Measurements from ENCODE around the gene ANTXR1.
A peak's percentile ranks its signal among the peaks of the same experiment; 100 is the strongest.

ANTXR1 gene

GRCh38 chr2:69013142-69013839, at the start of gene ANTXR1:
TSS of gene ANTXR1 (plus strand) at chr2:69013179. CDS start at chr2:69013500, 321 bp downstream.
- peak within 1 kb of the TSS; percentile 70 to 83 (median 77) for H3K4me3 ChIP-seq
- no peak for TF ChIP-seq Cebpa-rat (IDR thresholded peaks at IDR 0.05)
- no peaks in the 10 kb centered on the region for H3K9me3 ChIP-seq (replicated peaks in 1 of 11)
- no peaks in the 10 kb centered on the region for H3K36me3 ChIP-seq
- H3K4me2 ChIP-seq, result peak within 1 kb of the TSS; percentile 88 to 98 (median 97)
- peak within 1 kb of the TSS; percentile 60 to 81 (median 72) for H3K9ac ChIP-seq
- H3K27me3 ChIP-seq, result peaks cover 22 to 41% (median 29%) of the 10 kb centered on the region in 11 experiments
- H3K27ac ChIP-seq, result peak within 1 kb of the TSS in 10 of 11 experiments; percentile 29 to 61 (median 46); a peak in 18 of 22 replicates
- peaks cover 11 to 20% (median 15%) of the 10 kb centered on the region in 10 experiments; a peak in 18 of 20 replicates for H3K4me1 ChIP-seq
- H4K20me1 ChIP-seq, result peaks cover 0 to 9% (median 0%) of the 10 kb centered on the region in 11 experiments; a peak in 4 of 22 replicates

GRCh38 chr2:68964282-68964681, 48.7 kb upstream of the ANTXR1 start:
- no peak for TF ChIP-seq Cebpa-rat (IDR thresholded peaks at IDR 0.05)
- Histone ChIP-seq H4K20me1 (no peaks in the 10 kb centered on the region), H3K4me3 (no peak overlapping the region)

GRCh38 chr2:68968221-68968620, 44.8 kb upstream of the ANTXR1 start:
- TF ChIP-seq Cebpa-rat (IDR thresholded peaks at IDR 0.05), result no peak
- Histone ChIP-seq H3K27me3 (no peaks in the 10 kb centered on the region), H3K27ac (no peak overlapping the region), H3K4me3 (no peak overlapping the region), H3K9me3 (replicated peaks in 1 of 11) (no peaks in the 10 kb centered on the region), H3K9ac (no peak overlapping the region), H4K20me1 (no peaks in the 10 kb centered on the region), H3K4me2 (peak overlapping the region in 2 of 11 experiments; percentile 24 to 40; a peak in 3 of 22 replicates), H3K4me1 (peaks cover 0 to 9% (median 0%) of the 10 kb centered on the region in 10 experiments; a peak in 4 of 20 replicates), H3K36me3 (no peaks in the 10 kb centered on the region)

More at GRCh38 chr2:68964282-68964681, 48.7 kb upstream of the ANTXR1 start:
- Histone ChIP-seq H3K36me3 (no peaks in the 10 kb centered on the region), H3K4me2 (no peak overlapping the region), H3K9ac (no peak overlapping the region), H3K9me3 (replicated peaks in 1 of 11) (no peaks in the 10 kb centered on the region), H3K27me3 (no peaks in the 10 kb centered on the region), H3K27ac (no peak overlapping the region), H3K4me1 (peaks cover 0 to 9% (median 0%) of the 10 kb centered on the region in 10 experiments; a peak in 4 of 20 replicates)

GRCh38 chr2:68969736-68970490, 43.1 kb upstream of the ANTXR1 start:
- Histone ChIP-seq H3K9me3 (replicated peaks in 1 of 11) (no peaks in the 10 kb centered on the region), H3K4me1 (peaks cover 0 to 9% (median 0%) of the 10 kb centered on the region in 10 experiments; a peak in 4 of 20 replicates), H3K9ac (no peak overlapping the region), H3K4me3 (no peak overlapping the region), H3K36me3 (no peaks in the 10 kb centered on the region), H4K20me1 (no peaks in the 10 kb centered on the region), H3K27ac (no peak overlapping the region), H3K27me3 (no peaks in the 10 kb centered on the region), H3K4me2 (no peak overlapping the region)
- no peak for TF ChIP-seq Cebpa-rat (IDR thresholded peaks at IDR 0.05)

DNA sequence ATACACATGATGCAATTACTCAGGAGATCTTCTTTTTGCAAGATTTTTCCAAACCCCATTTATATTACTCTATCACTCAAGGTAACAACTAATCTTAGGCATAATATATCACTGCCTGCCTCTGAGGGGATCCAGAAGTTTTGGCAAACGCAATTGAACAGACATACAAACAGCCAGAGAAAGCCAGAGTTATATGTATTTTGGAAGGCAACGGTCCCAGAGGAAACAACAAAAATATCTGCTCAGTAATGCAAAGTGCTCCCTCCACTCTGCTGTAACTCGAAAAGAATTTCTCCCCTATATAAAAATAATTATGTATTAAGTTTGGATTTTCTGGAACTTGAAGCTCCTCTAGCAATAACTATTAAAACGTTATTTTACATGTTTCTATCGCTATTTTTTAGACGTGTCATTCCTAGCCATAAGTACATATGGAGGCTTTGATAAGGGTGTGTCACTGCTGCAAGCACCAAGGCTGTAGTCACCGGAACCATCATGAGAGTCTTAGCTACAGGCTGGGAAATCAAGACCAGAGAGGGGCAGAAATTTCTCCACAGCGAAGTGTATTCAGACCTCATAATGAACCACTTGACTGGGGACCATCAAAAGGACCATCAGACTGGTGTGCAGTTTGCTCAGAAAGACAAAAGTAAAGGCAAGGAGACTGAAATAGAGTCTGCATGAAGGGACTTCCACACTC, 42.3 kb upstream of the ANTXR1 start:
- H3K4me3 ChIP-seq, result no peak overlapping the region
- H3K4me2 ChIP-seq, result no peak overlapping the region
- no peaks in the 10 kb centered on the region for H3K27me3 ChIP-seq
- no peak overlapping the region for H3K27ac ChIP-seq
- peaks cover 0 to 9% (median 0%) of the 10 kb centered on the region in 10 experiments; a peak in 4 of 20 replicates for H3K4me1 ChIP-seq
- H4K20me1 ChIP-seq, result no peaks in the 10 kb centered on the region
- H3K9ac ChIP-seq, result no peak overlapping the region
- H3K36me3 ChIP-seq, result no peaks in the 10 kb centered on the region
- no peaks in the 10 kb centered on the region for H3K9me3 ChIP-seq (replicated peaks in 1 of 11)
- no peak for TF ChIP-seq Cebpa-rat (IDR thresholded peaks at IDR 0.05)

DNA sequence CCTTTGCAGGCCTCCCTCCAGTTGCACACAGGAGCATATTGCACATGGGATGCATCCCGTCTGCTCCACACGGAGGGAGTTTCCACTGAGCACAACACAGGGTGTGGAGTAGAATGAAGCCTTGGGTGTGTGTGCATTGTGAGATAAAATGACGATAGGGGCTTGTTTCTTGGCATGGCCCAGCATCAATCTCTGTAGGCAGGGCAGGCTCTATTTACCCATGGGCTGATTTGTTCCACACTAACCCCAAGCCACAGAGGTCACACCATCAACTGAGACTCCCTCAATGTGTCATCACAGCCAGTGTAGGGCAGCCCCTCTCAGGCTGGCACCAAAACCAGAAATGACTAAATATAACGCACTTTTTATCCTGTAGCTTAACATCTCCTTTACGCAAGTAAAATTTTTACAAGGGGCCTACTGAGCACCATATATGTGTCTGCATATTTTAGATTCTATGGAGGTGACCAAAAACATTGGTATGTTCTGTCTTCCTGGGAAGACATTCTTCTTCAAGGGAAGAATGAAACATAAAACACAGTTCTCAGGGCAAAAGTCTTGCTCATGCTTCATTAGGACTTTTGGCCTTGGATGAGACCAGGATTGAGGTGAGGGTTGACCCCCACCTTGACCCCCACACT, 41.3 kb upstream of the ANTXR1 start:
- no peak overlapping the region for H3K4me2 ChIP-seq
- no peaks in the 10 kb centered on the region for H4K20me1 ChIP-seq
- peaks cover 0 to 9% (median 0%) of the 10 kb centered on the region in 10 experiments; a peak in 4 of 20 replicates for H3K4me1 ChIP-seq
- no peak overlapping the region for H3K9ac ChIP-seq
- H3K27me3 ChIP-seq, result no peaks in the 10 kb centered on the region
- H3K4me3 ChIP-seq, result no peak overlapping the region
- no peak overlapping the region for H3K27ac ChIP-seq
- TF ChIP-seq Cebpa-rat (IDR thresholded peaks at IDR 0.05), result no peak
- no peaks in the 10 kb centered on the region for H3K36me3 ChIP-seq
- no peaks in the 10 kb centered on the region for H3K9me3 ChIP-seq (replicated peaks in 1 of 11)

GRCh38 chr2:68974251-68974650, 38.7 kb upstream of the ANTXR1 start, which contains the start of gene GKN1:
TSS of gene GKN1 (plus strand) at chr2:68974636. CDS start at chr2:68974678, 42 bp downstream.
- no peak within 1 kb of the TSS for H3K4me2 ChIP-seq
- H3K36me3 ChIP-seq, result no peaks in the 10 kb centered on the region
- no peak within 1 kb of the TSS for H3K27ac ChIP-seq
- H3K9me3 ChIP-seq (replicated peaks in 1 of 11), result no peaks in the 10 kb centered on the region
- no peak within 1 kb of the TSS for H3K9ac ChIP-seq
- no peak within 1 kb of the TSS for H3K4me3 ChIP-seq
- no peaks in the 10 kb centered on the region for H4K20me1 ChIP-seq
- H3K27me3 ChIP-seq, result no peaks in the 10 kb centered on the region
- H3K4me1 ChIP-seq, result no peaks in the 10 kb centered on the region
- TF ChIP-seq Cebpa-rat (IDR thresholded peaks at IDR 0.05), result no peak

- H3K27me3 ChIP-seq, result no peaks in the 10 kb centered on the region
- H3K27ac ChIP-seq, result no peak overlapping the region
- H3K9me3 ChIP-seq (replicated peaks in 1 of 11), result no peaks in the 10 kb centered on the region
- no peak overlapping the region for H3K4me3 ChIP-seq
- H3K36me3 ChIP-seq, result no peaks in the 10 kb centered on the region
- H3K9ac ChIP-seq, result no peak overlapping the region
- H3K4me1 ChIP-seq, result no peaks in the 10 kb centered on the region
- H4K20me1 ChIP-seq, result no peaks in the 10 kb centered on the region
- no peak overlapping the region for H3K4me2 ChIP-seq
- TF ChIP-seq Cebpa-rat (IDR thresholded peaks at IDR 0.05), result no peak
Observed at GRCh38 chr2:68974946-68975665, 37.9 kb upstream of the ANTXR1 start.
